Nephron (organoid): ENCODE measurements around the gene PACS2.

Experiments
- H3K27ac Mint-ChIP-seq, 3 experiments: 2 replicates each; pipeline ENCODE4 v1.8.0; 2020; ENCODE audit warnings: mixed read lengths in 3 of 3, mild to moderate bottlenecking in 2 of 3, moderate library complexity in 1 of 3
- H3K27me3 Mint-ChIP-seq: 2 replicates; pipeline ENCODE4 v1.8.0; 2021; ENCODE audit warnings: low read depth, mild to moderate bottlenecking, moderate library complexity, mixed read lengths
- H3K36me3 Mint-ChIP-seq: 2 replicates; pipeline ENCODE4 v1.8.0; 2020; ENCODE audit warnings: low read depth, mixed read lengths
- H3K4me1 Mint-ChIP-seq: 2 replicates; pipeline ENCODE4 v1.8.0; 2020; ENCODE audit warnings: mixed read lengths
- H3K4me3 Mint-ChIP-seq, 3 experiments: 2 replicates each; pipeline ENCODE4 v1.8.0; 2020; ENCODE audit warnings: mild to moderate bottlenecking in 3 of 3, mixed read lengths in 3 of 3, moderate library complexity in 2 of 3
- H3K9me3 Mint-ChIP-seq: 2 replicates; pipeline ENCODE4 v1.8.0; 2020; ENCODE audit warnings: mixed read lengths
- TF ChIP-seq, protein P1 (sequence below), 3 experiments: fragments of 200-600 bp; sonication (generic); IDR thresholded peaks; one replicate each; pipeline ENCODE4 v1.5.0; 2021; ENCODE audit warnings: antibody characterized with exemption in 3 of 3; ENCODE audit not compliant: unreplicated experiment in 3 of 3

Gene PACS2

DNA sequence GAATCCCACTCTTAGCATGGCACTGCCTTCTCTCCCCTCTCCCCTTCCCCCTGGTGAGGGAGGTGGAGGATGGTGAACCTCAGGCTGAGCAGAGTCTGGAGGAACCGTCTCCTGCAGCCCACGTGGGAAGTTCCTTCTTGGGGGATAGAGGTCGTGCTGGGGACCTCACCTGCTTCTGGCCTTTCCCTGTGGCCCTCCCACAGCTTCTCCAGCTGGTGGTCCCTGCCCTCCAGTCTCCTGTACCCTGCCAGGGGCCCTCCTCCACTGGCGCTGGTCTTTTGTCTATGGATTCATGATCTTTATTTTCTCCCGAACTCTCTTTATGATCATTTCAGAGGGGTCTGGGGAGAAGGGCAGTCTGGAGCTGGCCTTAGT, 96.1 kb downstream of the PACS2 start:
- Mint-ChIP-seq H3K36me3 (no peaks in the 10 kb centered on the region), H3K27ac (no peak overlapping the region)

DNA sequence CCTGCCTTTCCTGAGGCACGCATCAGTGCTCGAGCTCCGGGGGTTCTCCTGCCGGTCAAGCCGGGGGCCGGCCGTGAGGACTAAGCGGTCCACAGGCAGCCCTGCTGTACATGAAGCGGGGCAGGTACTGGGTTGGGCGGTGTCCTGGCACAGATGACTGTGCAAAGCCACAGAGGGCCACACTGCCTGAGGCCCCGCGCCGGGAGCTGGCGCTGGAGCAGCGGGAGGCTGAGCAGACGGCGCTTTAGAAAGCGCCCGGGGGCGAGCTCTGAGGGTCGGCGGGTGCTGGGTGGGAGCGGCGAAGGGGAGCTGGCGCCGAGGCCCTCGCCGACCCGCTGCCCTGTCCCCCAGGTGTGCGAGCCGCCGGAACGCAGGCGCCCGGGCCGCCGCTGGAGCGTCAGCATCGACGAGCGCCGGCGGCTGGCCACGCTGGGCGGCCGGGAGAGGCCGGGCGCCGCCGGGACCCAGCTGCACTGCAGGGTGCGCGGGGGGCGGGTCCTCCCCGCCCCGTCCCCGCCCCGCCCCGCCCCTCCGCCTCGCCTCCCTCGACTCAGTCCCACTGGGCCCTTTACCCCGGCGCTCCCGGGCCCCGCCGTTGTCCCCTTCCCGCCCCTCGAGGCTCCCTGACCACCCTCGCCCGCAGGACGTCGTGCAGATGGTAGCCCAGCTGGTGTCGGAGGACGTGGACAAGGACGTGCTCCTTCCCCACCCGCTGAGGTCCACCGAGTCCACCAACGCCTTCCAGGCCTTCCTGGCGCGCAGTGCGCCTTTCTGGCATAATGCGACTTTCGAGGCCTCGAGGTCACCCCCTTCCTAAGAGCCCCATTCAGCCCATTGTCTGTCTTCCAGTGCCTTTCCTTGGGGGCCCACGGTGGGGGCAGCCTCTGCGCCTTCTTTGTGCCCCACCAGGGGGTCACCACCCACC, 96.7 kb downstream of the PACS2 start:
- Mint-ChIP-seq H3K4me1 (peaks cover 5% of the 10 kb centered on the region), H3K27ac (no peak overlapping the region), H3K36me3 (no peaks in the 10 kb centered on the region), H3K27me3 (peaks cover 40% of the 10 kb centered on the region), H3K9me3 (no peaks in the 10 kb centered on the region), H3K4me3 (peak overlapping the region; percentile 52 to 69 (median 55))
- TF ChIP-seq, protein P1, sequence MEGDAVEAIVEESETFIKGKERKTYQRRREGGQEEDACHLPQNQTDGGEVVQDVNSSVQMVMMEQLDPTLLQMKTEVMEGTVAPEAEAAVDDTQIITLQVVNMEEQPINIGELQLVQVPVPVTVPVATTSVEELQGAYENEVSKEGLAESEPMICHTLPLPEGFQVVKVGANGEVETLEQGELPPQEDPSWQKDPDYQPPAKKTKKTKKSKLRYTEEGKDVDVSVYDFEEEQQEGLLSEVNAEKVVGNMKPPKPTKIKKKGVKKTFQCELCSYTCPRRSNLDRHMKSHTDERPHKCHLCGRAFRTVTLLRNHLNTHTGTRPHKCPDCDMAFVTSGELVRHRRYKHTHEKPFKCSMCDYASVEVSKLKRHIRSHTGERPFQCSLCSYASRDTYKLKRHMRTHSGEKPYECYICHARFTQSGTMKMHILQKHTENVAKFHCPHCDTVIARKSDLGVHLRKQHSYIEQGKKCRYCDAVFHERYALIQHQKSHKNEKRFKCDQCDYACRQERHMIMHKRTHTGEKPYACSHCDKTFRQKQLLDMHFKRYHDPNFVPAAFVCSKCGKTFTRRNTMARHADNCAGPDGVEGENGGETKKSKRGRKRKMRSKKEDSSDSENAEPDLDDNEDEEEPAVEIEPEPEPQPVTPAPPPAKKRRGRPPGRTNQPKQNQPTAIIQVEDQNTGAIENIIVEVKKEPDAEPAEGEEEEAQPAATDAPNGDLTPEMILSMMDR (IDR thresholded peaks at IDR 0.05; ENCODE audit: unreplicated experiment in 3 of 3): no peak

More for the DNA sequence above, 96.1 kb downstream of the PACS2 start:
- H3K4me1 Mint-ChIP-seq: peaks cover 5% of the 10 kb centered on the region
- peaks cover 40% of the 10 kb centered on the region for H3K27me3 Mint-ChIP-seq
- TF ChIP-seq, protein P1 (IDR thresholded peaks at IDR 0.05; ENCODE audit: unreplicated experiment in 3 of 3): no peak
- H3K9me3 Mint-ChIP-seq: peaks cover 3% of the 10 kb centered on the region
- peak overlapping the region; percentile 52 to 64 (median 55) for H3K4me3 Mint-ChIP-seq

DNA sequence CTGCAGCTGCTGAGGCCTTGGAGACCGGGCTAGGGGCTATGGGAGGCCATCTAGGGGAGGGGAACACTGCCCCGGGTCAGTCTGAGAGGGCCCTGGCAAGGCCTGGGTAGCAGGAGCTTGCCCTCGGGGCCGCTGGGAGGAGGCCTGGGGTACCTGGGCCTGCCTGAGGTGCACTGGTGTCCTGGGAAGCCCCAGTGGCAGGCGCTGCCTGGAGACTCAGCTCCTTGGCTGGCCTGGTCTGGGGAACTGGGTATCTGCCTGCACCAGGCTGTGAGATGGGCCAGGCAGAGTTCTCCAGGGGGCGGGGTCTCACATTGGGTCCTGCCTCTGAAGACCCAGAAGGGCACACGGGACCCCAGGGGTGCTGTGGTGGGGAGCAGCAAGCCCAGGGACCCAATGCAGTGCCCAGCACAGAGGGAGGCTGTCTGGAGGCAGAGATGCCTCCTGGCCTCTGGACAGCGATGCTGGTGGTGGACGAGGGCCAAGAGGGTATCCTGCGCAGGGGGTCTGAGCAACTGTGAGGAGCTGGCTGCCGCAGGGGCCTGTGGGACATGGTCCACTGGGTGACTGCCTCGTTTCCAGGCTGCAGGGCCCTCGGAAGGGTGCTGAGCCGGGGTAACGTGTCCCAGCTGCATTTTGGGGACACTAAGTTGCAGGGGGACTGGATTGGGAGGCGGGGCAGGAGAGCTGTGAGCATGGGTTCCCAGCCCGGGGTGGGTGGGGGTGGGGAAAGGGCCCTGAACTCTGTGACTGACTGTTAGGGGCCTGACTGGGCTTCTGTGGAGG, 97.6 kb downstream of the PACS2 start:
- TF ChIP-seq, protein P1 (IDR thresholded peaks at IDR 0.05; ENCODE audit: unreplicated experiment in 3 of 3): no peak
- Mint-ChIP-seq H3K36me3 (no peaks in the 10 kb centered on the region), H3K27ac (no peak overlapping the region), H3K27me3 (peaks cover 40% of the 10 kb centered on the region), H3K9me3 (no peaks in the 10 kb centered on the region), H3K4me1 (peaks cover 11% of the 10 kb centered on the region), H3K4me3 (peak overlapping the region in 2 of 3 experiments; percentile 25 to 69)

DNA sequence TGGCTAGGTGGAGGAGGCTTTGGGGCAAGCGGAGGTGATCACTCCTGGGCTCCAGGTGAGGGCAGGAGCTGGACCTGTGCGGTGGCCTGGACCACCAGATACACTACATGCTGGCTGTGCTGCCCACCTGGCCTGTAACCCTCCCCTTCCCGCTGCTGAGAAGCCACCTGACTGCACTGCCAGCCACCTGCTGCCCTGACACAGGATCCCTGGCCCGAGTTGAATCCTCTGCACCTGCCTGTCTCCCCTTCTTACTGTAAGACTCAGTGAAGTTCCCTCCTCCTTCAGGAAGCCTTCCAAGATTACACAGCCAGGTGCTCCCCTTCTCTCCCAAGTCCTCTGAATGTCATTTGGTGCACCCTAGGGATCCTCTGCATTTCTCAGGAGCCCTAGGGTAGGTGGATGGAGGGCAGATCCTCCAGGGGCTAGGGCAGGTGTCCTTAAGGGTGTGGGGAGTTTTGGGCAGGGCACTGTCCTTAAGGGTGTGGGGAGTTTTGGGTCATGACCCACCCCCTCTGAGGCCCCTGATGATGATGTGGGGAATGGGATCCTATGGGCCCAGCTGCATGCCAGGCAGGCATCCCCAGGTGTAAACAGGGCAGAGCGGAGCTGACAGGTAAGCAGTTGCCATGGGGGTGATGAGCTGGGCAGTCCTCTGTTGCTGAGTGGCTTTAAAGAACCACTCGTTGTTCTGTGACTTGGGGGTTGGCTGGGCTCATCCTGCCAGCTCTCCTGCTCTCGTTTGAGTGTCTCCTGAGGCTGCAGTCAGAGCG, 98.4 kb downstream of the PACS2 start:
- peaks cover 11% of the 10 kb centered on the region for H3K4me1 Mint-ChIP-seq
- H3K9me3 Mint-ChIP-seq: no peaks in the 10 kb centered on the region
- TF ChIP-seq, protein P1 (IDR thresholded peaks at IDR 0.05; ENCODE audit: unreplicated experiment in 3 of 3): no peak
- no peaks in the 10 kb centered on the region for H3K36me3 Mint-ChIP-seq
- peak overlapping the region in 1 of 3 experiments; percentile 12 for H3K27ac Mint-ChIP-seq
- H3K27me3 Mint-ChIP-seq: peaks cover 43% of the 10 kb centered on the region
- H3K4me3 Mint-ChIP-seq: peak overlapping the region; percentile 50 to 59 (median 53)

DNA sequence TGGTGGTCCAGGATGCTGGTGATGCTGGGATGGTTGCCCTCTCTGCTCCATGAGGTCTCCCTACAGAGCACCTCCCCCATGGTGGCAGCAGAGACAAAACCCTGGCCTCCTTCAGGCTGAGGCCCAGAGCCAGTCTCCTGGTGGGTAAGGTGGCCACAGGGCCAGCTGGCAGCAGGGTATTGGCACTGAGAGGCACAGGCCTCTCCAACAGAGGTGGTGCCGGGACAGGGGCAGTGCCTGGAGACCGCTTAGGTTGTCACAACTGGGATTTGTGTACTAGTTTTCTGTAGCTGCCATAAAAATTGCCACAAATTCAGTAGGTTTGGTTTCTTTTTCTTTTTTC, 99.0 kb downstream of the PACS2 start:
- H3K27ac Mint-ChIP-seq: peak overlapping the region in 1 of 3 experiments; percentile 12
- TF ChIP-seq, protein P1 (IDR thresholded peaks at IDR 0.05; ENCODE audit: unreplicated experiment in 3 of 3): no peak
- peaks cover 41% of the 10 kb centered on the region for H3K27me3 Mint-ChIP-seq
- H3K9me3 Mint-ChIP-seq: no peaks in the 10 kb centered on the region
- peaks cover 12% of the 10 kb centered on the region for H3K4me1 Mint-ChIP-seq
- H3K4me3 Mint-ChIP-seq: peak overlapping the region; percentile 50 to 59 (median 53)
- no peaks in the 10 kb centered on the region for H3K36me3 Mint-ChIP-seq
